OCI-M2 (cell line): ENCODE measurements around the gene NRCAM.
"Not testable (repeated sequence)": the region's sequence is repeated elsewhere in the genome, so short reads cannot be mapped to it uniquely, and the experiment has no call there.

Experiments
- DNase-seq: peaks from one replicate; lab custom pipeline; 2025; ENCODE audit not compliant: unreplicated experiment; lab: John Stamatoyannopoulos, UW

NRCAM gene

GRCh38 chr7:108284349-108285002, 171.8 kb downstream of the NRCAM start:
- no peak for DNase-seq

DNA sequence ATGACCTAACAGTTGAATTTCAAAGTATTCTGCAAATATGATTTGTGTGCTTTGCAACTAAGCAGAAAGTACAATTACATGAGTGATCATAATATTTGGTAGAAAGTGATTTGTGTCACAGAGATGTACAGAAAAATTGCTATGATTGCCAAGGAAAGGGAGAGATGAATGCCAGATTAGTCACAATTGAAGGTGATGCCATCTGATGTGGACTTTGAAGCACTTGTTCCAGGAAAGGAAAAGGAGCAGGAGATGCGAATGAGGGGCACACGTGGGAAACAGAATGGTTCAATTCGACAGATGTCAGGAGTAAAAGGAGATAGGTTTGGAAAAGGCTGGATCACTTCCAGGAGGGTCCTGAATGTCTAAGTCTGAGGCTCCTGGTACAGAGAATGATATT, 173.0 kb downstream of the NRCAM start:
- no peak for DNase-seq

- no peak for DNase-seq
These were observed 173.7 kb downstream of the NRCAM start for GRCh38 chr7:108282427-108282996.

DNA sequence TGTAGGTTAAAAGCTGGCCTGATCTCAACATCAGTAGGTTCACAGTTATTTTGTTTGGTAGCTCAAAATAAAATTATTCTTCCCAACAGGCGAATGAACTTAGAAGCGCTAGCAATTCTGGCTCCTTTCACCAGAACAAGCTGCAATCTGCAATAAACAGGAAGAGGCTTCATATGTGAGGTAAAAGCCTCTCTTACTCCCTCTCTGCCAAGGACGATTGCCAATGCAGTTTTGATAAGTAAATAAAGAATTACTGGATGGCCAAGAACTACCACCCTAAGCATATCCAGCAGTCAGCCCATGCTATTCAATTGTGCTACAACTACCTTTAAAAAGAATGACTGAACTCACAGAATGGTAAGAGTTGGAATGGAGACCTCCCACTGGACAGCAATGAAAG, 176.1 kb downstream of the NRCAM start:
- no peak for DNase-seq

DNA sequence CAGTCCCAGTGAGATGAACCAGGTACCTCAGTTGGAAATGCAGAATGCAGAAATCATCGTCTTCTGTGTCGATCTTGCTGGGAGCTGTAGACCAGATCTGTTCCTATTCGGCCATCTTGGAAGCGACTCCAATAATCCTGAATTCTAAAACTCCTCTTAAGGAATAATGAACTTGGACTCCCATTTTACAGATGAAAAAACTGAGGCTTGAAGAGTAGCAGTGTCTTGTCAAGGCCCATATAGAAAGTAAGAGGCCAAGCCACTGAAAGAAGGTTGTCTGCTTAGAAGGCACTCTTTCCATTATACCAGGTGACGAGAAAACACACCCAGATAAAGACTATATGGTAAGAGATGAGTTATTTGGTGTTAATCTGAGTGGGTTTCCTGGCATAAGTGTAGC, 177.5 kb downstream of the NRCAM start:
- no peak for DNase-seq

- no peak for DNase-seq
These were observed 178.0 kb downstream of the NRCAM start for GRCh38 chr7:108278281-108278680.

- not testable (repeated sequence) for DNase-seq
These were observed 181.8 kb downstream of the NRCAM start for GRCh38 chr7:108274447-108274846.

DNA sequence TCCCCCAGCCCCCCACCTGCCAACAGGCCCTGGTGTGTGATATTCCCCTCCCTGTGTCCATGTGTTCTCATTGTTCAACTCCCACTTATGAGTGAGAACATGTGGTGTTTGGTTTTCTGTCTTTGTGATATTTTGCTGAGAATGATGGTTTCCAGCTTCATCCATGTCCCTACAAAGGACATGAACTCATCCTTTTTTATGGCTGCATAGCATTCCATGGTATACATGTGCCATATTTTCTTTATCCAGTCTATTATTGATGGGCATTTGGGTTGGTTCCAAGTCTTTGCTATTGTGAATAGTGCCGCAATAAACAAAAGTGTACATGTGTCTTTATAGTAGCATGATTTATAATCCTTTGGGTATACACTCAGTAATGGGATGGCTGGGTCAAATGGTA, 183.3 kb downstream of the NRCAM start:
- DNase-seq, result not testable (repeated sequence)

GRCh38 chr7:108270385-108271015, 185.7 kb downstream of the NRCAM start:
- no peak for DNase-seq

DNA sequence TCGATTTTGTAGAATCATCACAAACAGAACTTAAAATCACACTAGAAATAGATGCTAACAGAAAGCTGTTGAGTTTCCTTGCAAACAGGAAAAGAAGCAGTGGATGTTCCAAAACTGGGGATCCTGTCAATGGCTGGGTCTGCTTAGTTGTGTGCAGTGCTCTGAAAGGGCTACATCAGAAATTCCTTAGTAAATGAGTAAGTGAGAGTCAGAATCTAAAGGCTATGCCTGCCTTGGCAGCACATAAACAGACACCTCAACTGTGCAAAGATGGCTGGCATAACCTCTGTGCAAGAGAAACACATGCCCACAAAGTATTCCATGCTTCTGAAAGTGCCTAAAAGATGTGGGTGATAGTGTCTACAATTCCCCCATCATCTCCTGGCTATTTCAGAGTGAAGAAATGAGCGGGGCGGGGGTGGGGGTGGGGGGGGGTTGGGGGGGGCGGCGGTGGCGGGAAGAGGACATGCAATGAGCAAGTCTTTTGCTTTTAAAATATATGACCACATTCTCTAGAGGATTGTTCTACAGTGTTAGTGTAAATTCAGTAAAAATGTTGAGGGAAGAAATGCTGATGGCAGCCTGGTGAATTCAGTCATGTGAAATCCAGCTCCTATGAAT, 187.9 kb downstream of the NRCAM start:
- no peak for DNase-seq

DNA sequence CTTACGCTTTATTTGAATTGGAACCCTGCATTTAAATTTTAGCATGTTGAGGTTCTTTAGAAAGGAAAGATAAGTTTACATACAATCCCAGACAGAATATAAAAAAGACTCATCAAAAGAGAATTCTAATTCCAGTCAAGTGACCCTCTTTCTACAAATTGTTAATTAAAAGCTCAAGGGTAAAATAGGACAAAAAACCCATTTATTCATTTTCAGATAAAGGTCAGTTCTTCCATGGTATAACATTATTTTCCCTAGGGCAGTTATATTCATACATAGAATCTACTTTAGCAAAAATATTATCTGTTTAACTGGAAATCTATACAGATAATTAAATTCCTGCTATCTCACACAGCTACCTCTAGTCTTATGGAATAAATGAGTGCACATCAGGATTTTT, 188.6 kb downstream of the NRCAM start:
- no peak for DNase-seq

- DNase-seq, result no peak
These were observed 189.7 kb downstream of the NRCAM start for GRCh38 chr7:108266491-108266890.

DNA sequence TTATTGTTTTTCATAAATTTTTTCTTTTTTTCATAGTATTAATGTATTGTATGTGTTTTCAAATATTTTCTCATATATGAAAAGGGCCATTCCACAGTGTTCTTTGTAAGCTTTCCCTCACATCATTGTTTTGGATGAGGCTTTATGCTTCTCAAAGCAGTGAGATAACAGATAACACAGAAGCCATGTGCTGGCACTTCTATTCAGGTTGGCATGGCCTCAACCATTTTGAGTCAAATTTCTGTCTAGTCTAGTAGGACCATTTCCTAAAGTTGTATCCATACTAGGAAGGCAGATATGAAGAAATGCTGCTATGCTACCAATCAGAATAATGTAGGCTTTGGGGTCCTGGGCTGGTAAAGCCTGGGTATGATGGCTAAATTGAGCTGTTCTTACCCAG, 190.2 kb downstream of the NRCAM start:
- DNase-seq, result no peak

- no peak for DNase-seq
These were observed 191.2 kb downstream of the NRCAM start for GRCh38 chr7:108265007-108265406.

DNA sequence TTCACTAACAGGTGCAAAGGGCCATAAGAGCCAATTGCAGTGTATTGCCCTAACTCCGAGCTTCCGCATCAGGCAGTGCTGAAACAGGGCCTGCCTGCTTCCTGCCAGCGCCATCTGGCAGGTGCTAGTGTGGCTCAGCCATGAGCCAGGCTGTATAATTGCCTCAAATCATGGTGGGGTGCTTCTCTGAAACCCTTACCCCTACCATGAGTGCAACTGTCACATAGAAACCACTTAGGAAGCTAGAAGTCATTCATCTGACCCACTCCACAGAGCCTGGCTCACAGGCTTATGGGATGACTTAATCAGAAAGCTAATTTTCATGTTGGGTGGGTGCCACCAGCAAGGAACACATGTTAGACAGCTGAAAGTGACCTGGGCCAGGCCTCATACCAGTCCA, 192.8 kb downstream of the NRCAM start:
- DNase-seq, result no peak

- no peak for DNase-seq
These were observed 194.5 kb downstream of the NRCAM start for GRCh38 chr7:108261560-108262255.

- not testable (repeated sequence) for DNase-seq
These were observed 196.8 kb downstream of the NRCAM start for GRCh38 chr7:108259447-108259846.

- DNase-seq, result no peak
These were observed 198.3 kb downstream of the NRCAM start for GRCh38 chr7:108257954-108258353.

- no peak for DNase-seq
These were observed 202.0 kb downstream of the NRCAM start for GRCh38 chr7:108254259-108254658.

- no peak for DNase-seq
These were observed 202.8 kb downstream of the NRCAM start for GRCh38 chr7:108253275-108254044.

- DNase-seq, result no peak
These were observed 204.1 kb downstream of the NRCAM start for GRCh38 chr7:108252177-108252576.
